ENCODE data around the gene KRT79. TPM values are rescaled to one million over a fixed set of nuclear protein-coding genes. Genes with fewer than 3 reads are reported as not detected.

Gene KRT79
- total and polyA plus RNA-seq, 3 experiments from 2014 or later: not detected

Other genes starting within 250 kb of the KRT79 start
- gene KRT72, start 232.8 kb downstream of the KRT79 start, total RNA-seq: not detected
- gene KRT72, start 232.8 kb downstream of the KRT79 start, polyA plus RNA-seq: not detected
- gene KRT73, start 215.8 kb downstream of the KRT79 start, total RNA-seq: under 1 TPM in 1 of 2 experiments, not detected in 1; 0.13 TPM
- gene KRT73, start 215.8 kb downstream of the KRT79 start, polyA plus RNA-seq: 0.24 TPM
- not detected for gene KRT2, start 182.1 kb downstream of the KRT79 start, total RNA-seq
- 0.16 TPM for gene KRT2, start 182.1 kb downstream of the KRT79 start, polyA plus RNA-seq
- gene KRT1, start 153.9 kb downstream of the KRT79 start, total RNA-seq: not detected
- gene KRT1, start 153.9 kb downstream of the KRT79 start, polyA plus RNA-seq: 3.4 TPM
- not detected for gene KRT77, start 130.8 kb downstream of the KRT79 start, total RNA-seq
- not detected for gene KRT77, start 130.8 kb downstream of the KRT79 start, polyA plus RNA-seq
- gene KRT76, start 57.0 kb downstream of the KRT79 start, total RNA-seq: not detected
- not detected for gene KRT76, start 57.0 kb downstream of the KRT79 start, polyA plus RNA-seq
- not detected for gene KRT3, start 38.2 kb downstream of the KRT79 start, total RNA-seq
- gene KRT3, start 38.2 kb downstream of the KRT79 start, polyA plus RNA-seq: not detected
- gene KRT4, start 20.2 kb downstream of the KRT79 start, total RNA-seq: not detected
- gene KRT4, start 20.2 kb downstream of the KRT79 start, polyA plus RNA-seq: not detected
- not detected for gene KRT78, start 14.7 kb upstream of the KRT79 start, total RNA-seq
- not detected for gene KRT78, start 14.7 kb upstream of the KRT79 start, polyA plus RNA-seq
- under 1 TPM in 1 of 2 experiments, not detected in 1; 0.46 TPM for gene KRT8, start 70.8 kb upstream of the KRT79 start, total RNA-seq
- 1.0 TPM for gene KRT8, start 70.8 kb upstream of the KRT79 start, polyA plus RNA-seq
- 1 to 10 TPM; 3.5 to 3.9 TPM for gene KRT18, start 114.8 kb upstream of the KRT79 start, total RNA-seq
- 4.0 TPM for gene KRT18, start 114.8 kb upstream of the KRT79 start, polyA plus RNA-seq
- 100 to 1,000 TPM; 644 to 660 TPM for gene EIF4B, start 172.1 kb upstream of the KRT79 start, total RNA-seq
- 114 TPM for gene EIF4B, start 172.1 kb upstream of the KRT79 start, polyA plus RNA-seq
- 1 to 10 TPM; 2.1 to 5.6 TPM for gene TNS2, start 215.8 kb upstream of the KRT79 start, total RNA-seq
- gene TNS2, start 215.8 kb upstream of the KRT79 start, polyA plus RNA-seq: 0.35 TPM
- 10 to 100 TPM; 40.1 to 43.3 TPM for gene SPRYD3, start 245.1 kb upstream of the KRT79 start, total RNA-seq
- 63.0 TPM for gene SPRYD3, start 245.1 kb upstream of the KRT79 start, polyA plus RNA-seq

Data from CD8-positive, alpha-beta memory T cell (primary cell).